Spleen (tissue), 11 donors: ENCODE data around the gene WDR4. TPM values are rescaled to one million over a fixed set of nuclear protein-coding genes. Genes with fewer than 3 reads are reported as not detected.

Experiments used
- DNase-seq: peaks from one replicate; pipeline ENCODE4 v3.0.0-alpha.2; 2020
- H3K27ac ChIP-seq, 8 donors: fragments of 200-600 bp; sonication (generic) in 7 of 8; 1 replicate in 4 of 8; 2 replicates in 4 of 8; pipeline versions ENCODE4 v1.5.0 to v1.8.0; 2016 to 2021; ENCODE audit warnings: inconsistent platforms in 4 of 8, mild to moderate bottlenecking in 4 of 8, moderate library complexity in 1 of 8
- H3K27me3 ChIP-seq, 7 donors: fragments of 200-600 bp; sonication (generic) in 6 of 7; replicated peaks in 1 of 7; 1 replicate in 4 of 7; 2 replicates in 3 of 7; pipeline versions ENCODE4 v1.5.0 to v1.8.0; 2016 to 2021; ENCODE audit warnings: inconsistent platforms in 3 of 7, mild to moderate bottlenecking in 1 of 7
- H3K36me3 ChIP-seq, 6 donors: fragments of 200-600 bp; sonication (generic) in 5 of 6; 1 replicate in 4 of 6; 2 replicates in 2 of 6; pipeline versions ENCODE4 v1.5.0 to v1.8.0; 2016 to 2021; ENCODE audit warnings: inconsistent platforms in 2 of 6
- H3K4me1 ChIP-seq, 6 donors: fragments of 200-600 bp; sonication (generic) in 5 of 6; 1 replicate in 3 of 6; 2 replicates in 3 of 6; pipeline versions ENCODE4 v1.5.0 to v1.8.0; 2016 to 2021; ENCODE audit warnings: inconsistent platforms in 3 of 6
- H3K4me3 ChIP-seq, 8 donors: fragments of 200-600 bp; sonication (generic) in 7 of 8; 1 replicate in 4 of 8; 2 replicates in 4 of 8; pipeline versions ENCODE4 v1.5.0 to v1.8.0; 2016 to 2021; ENCODE audit warnings: inconsistent platforms in 4 of 8, mild to moderate bottlenecking in 4 of 8, moderate library complexity in 2 of 8
- H3K9me3 ChIP-seq, 8 donors: fragments of 200-600 bp; sonication (generic) in 7 of 8; 1 replicate in 4 of 8; 2 replicates in 4 of 8; pipeline versions ENCODE4 v1.5.0 to v1.8.0; 2016 to 2021; ENCODE audit warnings: inconsistent platforms in 4 of 8
- CTCF ChIP-seq, 11 experiments: fragments of 200-600 bp in 7 of 11; fragments of 450-650 bp in 4 of 11; sonication (generic) in 4 of 11; IDR thresholded peaks in 8 of 11; conservative IDR thresholded peaks in 3 of 11; 1 replicate in 7 of 11; 2 replicates in 4 of 11; pipeline versions ENCODE4 v1.4.0 to v1.8.0; 2016 to 2021; ENCODE audit warnings: antibody characterized with exemption in 11 of 11, inconsistent platforms in 4 of 11, mild to moderate bottlenecking in 1 of 11
- POLR2A ChIP-seq, 3 donors: fragments of 450-650 bp; IDR thresholded peaks; one replicate each; pipeline ENCODE4 v1.5.1; 2017; ENCODE audit warnings: antibody characterized with exemption in 3 of 3, mild to moderate bottlenecking in 1 of 3
- POLR2AphosphoS5 ChIP-seq, 3 donors: sonication (generic); formaldehyde crosslinking; IDR thresholded peaks; one replicate each; pipeline ENCODE4 v1.5.1; 2017; ENCODE audit warnings: antibody characterized with exemption in 3 of 3
- WGBS, 5 donors: extraction: QIAGEN DNeasy Blood & Tissue Kit in 3 of 5; methylation state at CpG; one replicate each; pipeline versions ENCODE4 v1.1.5 to v1.1.7; 2013 to 2018; 5-methylcytosine and 5-hydroxymethylcytosine counted together
- intact Hi-C: fragments of 100-400 bp; cut with DNase I; formaldehyde crosslinking; loops from one replicate; pipeline ENCODE4 v1.15.0; 2023; ENCODE audit warnings: low total_unique reads
- polyA plus RNA-seq, 3 donors: library from polyadenylated mRNA; stranded (reverse); fragments of 200-250 nt; gene quantifications; one replicate each; pipeline ENCODE4 v1.2.1, GENCODE V29; 2013
- total RNA-seq, 7 donors: library from RNA; depleted of rRNA in 3 of 7; stranded (reverse); fragments of >200 nt in 3 of 7; fragmentation: NEBNext Ultra II Directional in 4 of 7; extraction: Animal tissue kit (Norgen Biotek cat#: 25700) in 4 of 7; gene quantifications; one replicate each; pipeline versions ENCODE4 v1.1.0 to v1.2.1, GENCODE V29; 2016 to 2021
- donor health status: healthy with polysubstance abuse.
- donor health status: DM: no; HTN: no; CAD: no; lungs with moderate emphysema.
- donor health status: DM: no; HTN: no; CAD: no.
- donor health status: Bipolar disorder and iron deficiency.
- donor health status: healthy.
- donor health status: DM: no; HTN: no; CAD: no.
- donor health status: DM: yes; HTN: yes; CAD: no.

WDR4 gene
- total and polyA plus RNA-seq, 10 donors = 6.1 to 31.3 (median 18.5) TPM

GRCh38 chr21:42852925-42853570, 26.3 kb downstream of the WDR4 start:
- peaks cover 0 to 94% (median 88%) of the 10 kb centered on the region in 6 donors for H3K36me3 ChIP-seq
- H3K4me3 ChIP-seq = no peak overlapping the region
- no peak for DNase-seq
- intact Hi-C loops = no loop called here
- 94 to 97% (median 95%) methylated on average over 13 to 20 of the region's 20 CpGs for WGBS, 5 donors
- no peak overlapping the region for H3K27ac ChIP-seq
- H3K9me3 ChIP-seq = no peaks in the 10 kb centered on the region
- no peaks in the 10 kb centered on the region for H3K27me3 ChIP-seq
- H3K4me1 ChIP-seq = no peaks in the 10 kb centered on the region
- no peak for TF ChIP-seq CTCF (IDR thresholded peaks at IDR 0.05 in 8 of 11, conservative IDR thresholded peaks at IDR 0.05 in 3 of 11)
- TF ChIP-seq POLR2A (IDR thresholded peaks at IDR 0.05) = no peak
- TF ChIP-seq POLR2AphosphoS5 (IDR thresholded peaks at IDR 0.05) = no peak

GRCh38 chr21:42851812-42852665, 27.3 kb downstream of the WDR4 start:
- WGBS, 5 donors = 85 to 90% (median 88%) methylated on average over 18 to 19 of the region's 19 CpGs
- Histone ChIP-seq H3K36me3 (peaks cover 0 to 94% (median 89%) of the 10 kb centered on the region in 6 donors), H3K27me3 (no peaks in the 10 kb centered on the region), H3K9me3 (no peaks in the 10 kb centered on the region), H3K27ac (no peak overlapping the region), H3K4me3 (no peak overlapping the region), H3K4me1 (no peaks in the 10 kb centered on the region)
- no peak for TF ChIP-seq CTCF (IDR thresholded peaks at IDR 0.05 in 8 of 11, conservative IDR thresholded peaks at IDR 0.05 in 3 of 11)
- TF ChIP-seq POLR2AphosphoS5 (IDR thresholded peaks at IDR 0.05) = no peak
- TF ChIP-seq POLR2A (IDR thresholded peaks at IDR 0.05) = no peak
- DNase-seq = no peak
- intact Hi-C loops = no loop called here

GRCh38 chr21:42850866-42851391, 28.4 kb downstream of the WDR4 start:
- H3K27me3 ChIP-seq = no peaks in the 10 kb centered on the region
- WGBS, 5 donors = 60 to 97% (median 72%) methylated on average over 9 to 21 of the region's 21 CpGs
- TF ChIP-seq POLR2A (IDR thresholded peaks at IDR 0.05) (no peak), POLR2AphosphoS5 (IDR thresholded peaks at IDR 0.05) (peak in 1 of 3 donors; percentile 49), CTCF (IDR thresholded peaks at IDR 0.05 in 8 of 11, conservative IDR thresholded peaks at IDR 0.05 in 3 of 11) (peak in 9 of 11 experiments; percentile 19 to 69 (median 50))
- peak; percentile 86 for DNase-seq
- no peaks in the 10 kb centered on the region for H3K4me1 ChIP-seq
- H3K4me3 ChIP-seq = no peak overlapping the region
- H3K36me3 ChIP-seq = peaks cover 0 to 94% (median 87%) of the 10 kb centered on the region in 6 donors
- H3K9me3 ChIP-seq = no peaks in the 10 kb centered on the region
- no peak overlapping the region for H3K27ac ChIP-seq
- intact Hi-C loops = no loop called here

- TF ChIP-seq POLR2A (IDR thresholded peaks at IDR 0.05) (no peak), CTCF (IDR thresholded peaks at IDR 0.05 in 8 of 11, conservative IDR thresholded peaks at IDR 0.05 in 3 of 11) (no peak)
- H3K36me3 ChIP-seq = peaks cover 0 to 94% (median 87%) of the 10 kb centered on the region in 6 donors
- peaks cover 0 to 4% (median 0%) of the 10 kb centered on the region in 6 donors for H3K4me1 ChIP-seq
- no peaks in the 10 kb centered on the region for H3K27me3 ChIP-seq
- 88 to 90% (median 89%) methylated on average over 3 to 10 of the region's 10 CpGs for WGBS, 5 donors
- no peak for DNase-seq
- no peak overlapping the region for H3K27ac ChIP-seq
- intact Hi-C loops = no loop called here
- no peak overlapping the region for H3K4me3 ChIP-seq
- no peaks in the 10 kb centered on the region for H3K9me3 ChIP-seq
Observed at GRCh38 chr21:42850463-42850862, 28.9 kb downstream of the WDR4 start.
